Measurements from ENCODE around the gene PHF5A. TPM values are rescaled to one million over a fixed set of nuclear protein-coding genes. Genes with fewer than 3 reads are reported as not detected.

PHF5A gene, protein sequence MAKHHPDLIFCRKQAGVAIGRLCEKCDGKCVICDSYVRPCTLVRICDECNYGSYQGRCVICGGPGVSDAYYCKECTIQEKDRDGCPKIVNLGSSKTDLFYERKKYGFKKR
- polyA plus RNA-seq (2011; rRNA removed) (69.4 and 82.6 TPM in 2 replicates), polyA plus RNA-seq (2017; fragmentation: RNase III; extraction: RNeasy Plus Mini Kit Qiagen cat#74134 plus additional on column Dnase treatment) (78.4 to 86.6 TPM (median 80.1 TPM) in 3 replicates), polyA minus RNA-seq (2011; rRNA and poly(A)+ RNA removed) (31.4 and 38.0 TPM in 2 replicates)
- 66.3 and 69.3 TPM in 2 replicates for polyA plus RNA-seq (2012; cell fraction: cytosol; rRNA removed)
- 17.9 and 41.9 TPM in 2 replicates for polyA plus RNA-seq (2012; cell fraction: nucleus; rRNA removed)

DNA sequence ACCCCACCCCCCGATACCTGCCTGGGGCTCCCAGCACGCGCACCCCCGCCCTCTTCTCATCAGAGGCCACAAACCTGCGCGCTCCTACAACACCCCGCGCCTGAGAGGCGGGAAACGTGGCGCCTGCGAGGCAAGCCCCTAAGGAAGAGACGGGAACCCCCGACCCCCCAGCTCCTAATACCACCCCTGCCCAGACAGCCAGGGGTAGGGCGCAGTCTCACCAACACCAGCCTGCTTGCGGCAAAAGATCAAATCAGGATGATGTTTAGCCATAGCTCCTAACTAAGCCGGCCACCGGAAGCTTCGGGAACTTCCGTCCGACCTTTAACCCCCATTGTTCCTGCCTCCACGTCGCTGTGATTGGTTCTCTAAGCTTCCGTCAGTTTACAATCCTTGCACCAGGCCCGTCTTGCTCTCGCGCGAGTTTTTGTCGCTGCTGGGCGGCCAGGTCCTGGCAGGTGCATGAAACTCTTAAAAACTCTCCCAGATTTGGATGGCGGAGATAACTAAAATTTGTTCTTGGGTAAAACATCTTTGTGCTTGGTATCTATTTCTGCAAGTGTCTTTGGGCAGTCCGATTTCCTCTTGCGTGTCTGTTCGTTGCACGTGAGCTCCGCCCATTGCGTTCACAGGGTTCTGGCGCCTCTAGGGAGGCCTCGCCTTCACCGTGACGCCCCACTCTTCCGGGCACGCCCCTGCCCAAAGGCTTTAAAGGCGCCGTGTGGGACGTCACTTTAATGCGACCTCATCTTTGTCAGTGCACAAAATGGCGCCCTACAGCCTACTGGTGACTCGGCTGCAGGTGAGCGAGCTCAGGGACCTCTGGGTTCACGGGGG is at the start of gene PHF5A, which contains the start of gene ACO2:
Gene PHF5A (minus strand): TSS at position 312 of the 837 bp plus-strand sequence. CDS start 39 bp downstream, at position 273.
Gene ACO2 (plus strand): TSS at position 737 of the 837 bp plus-strand sequence. CDS start 30 bp downstream, at position 767.
- TF ChIP-seq NPAS2 (CRISPR knock-in tag; IDR thresholded peaks at IDR 0.05; ENCODE audit: borderline replicate concordance) (no peak), TP53 (CRISPR knock-in tag; IDR thresholded peaks at IDR 0.05) (no peak), PHF8 (IDR thresholded peaks at IDR 0.05; ENCODE audit: borderline replicate concordance, low read depth) (peak; percentile 56; the same call in 1 of the 2 replicates), CHD2 (IDR thresholded peaks at IDR 0.05; ENCODE audit: low read length, partially characterized antibody) (peak; percentile 81), POLR2A (IDR thresholded peaks at IDR 0.05; ENCODE audit: low read length) (peak; percentile 50), EP300 (IDR thresholded peaks at IDR 0.05) (no peak), BHLHE40 (IDR thresholded peaks at IDR 0.05; ENCODE audit: low read depth, low read length) (peak; percentile 77), RNF2 (IDR thresholded peaks at IDR 0.05; ENCODE audit: borderline replicate concordance, low read depth) (no peak), JUNB (IDR thresholded peaks at IDR 0.05) (no peak), FOSL2 (IDR thresholded peaks at IDR 0.05) (no peak), FOSL2 (CRISPR knock-in tag; IDR thresholded peaks at IDR 0.05) (0 out of 2 replicates have a peak, but pooled peaks have one; percentile 18), JUN (IDR thresholded peaks at IDR 0.05) (peak in 1 of 2 experiments; percentile 42; a peak in 2 of 5 replicates), HEYL (CRISPR knock-in tag; IDR thresholded peaks at IDR 0.05) (no peak), KDM5A (IDR thresholded peaks at IDR 0.05) (peak; percentile 73), FOXS1 (CRISPR knock-in tag; IDR thresholded peaks at IDR 0.05) (no peak), MYC (IDR thresholded peaks at IDR 0.05; ENCODE audit: borderline replicate concordance, low read length) (peak; percentile 62; the same call in 1 of the 2 replicates), ZSCAN20 (CRISPR knock-in tag; IDR thresholded peaks at IDR 0.05) (no peak), NR3C1 (IDR thresholded peaks at IDR 0.05) (no peak), POLR2AphosphoS2 (conservative IDR thresholded peaks at IDR 0.05; ENCODE audit: low read length) (no peak)
- TF ChIP-seq, protein P1, sequence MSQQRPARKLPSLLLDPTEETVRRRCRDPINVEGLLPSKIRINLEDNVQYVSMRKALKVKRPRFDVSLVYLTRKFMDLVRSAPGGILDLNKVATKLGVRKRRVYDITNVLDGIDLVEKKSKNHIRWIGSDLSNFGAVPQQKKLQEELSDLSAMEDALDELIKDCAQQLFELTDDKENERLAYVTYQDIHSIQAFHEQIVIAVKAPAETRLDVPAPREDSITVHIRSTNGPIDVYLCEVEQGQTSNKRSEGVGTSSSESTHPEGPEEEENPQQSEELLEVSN (IDR thresholded peaks at IDR 0.05; ENCODE audit: borderline replicate concordance, low read depth), result peak; percentile 52
- TF ChIP-seq, protein P2, sequence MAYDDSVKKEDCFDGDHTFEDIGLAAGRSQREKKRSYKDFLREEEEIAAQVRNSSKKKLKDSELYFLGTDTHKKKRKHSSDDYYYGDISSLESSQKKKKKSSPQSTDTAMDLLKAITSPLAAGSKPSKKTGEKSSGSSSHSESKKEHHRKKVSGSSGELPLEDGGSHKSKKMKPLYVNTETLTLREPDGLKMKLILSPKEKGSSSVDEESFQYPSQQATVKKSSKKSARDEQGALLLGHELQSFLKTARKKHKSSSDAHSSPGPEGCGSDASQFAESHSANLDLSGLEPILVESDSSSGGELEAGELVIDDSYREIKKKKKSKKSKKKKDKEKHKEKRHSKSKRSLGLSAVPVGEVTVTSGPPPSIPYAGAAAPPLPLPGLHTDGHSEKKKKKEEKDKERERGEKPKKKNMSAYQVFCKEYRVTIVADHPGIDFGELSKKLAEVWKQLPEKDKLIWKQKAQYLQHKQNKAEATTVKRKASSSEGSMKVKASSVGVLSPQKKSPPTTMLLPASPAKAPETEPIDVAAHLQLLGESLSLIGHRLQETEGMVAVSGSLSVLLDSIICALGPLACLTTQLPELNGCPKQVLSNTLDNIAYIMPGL (CRISPR knock-in tag; IDR thresholded peaks at IDR 0.05; ENCODE audit: borderline replicate concordance), result no peak
- TF ChIP-seq, protein P3, sequence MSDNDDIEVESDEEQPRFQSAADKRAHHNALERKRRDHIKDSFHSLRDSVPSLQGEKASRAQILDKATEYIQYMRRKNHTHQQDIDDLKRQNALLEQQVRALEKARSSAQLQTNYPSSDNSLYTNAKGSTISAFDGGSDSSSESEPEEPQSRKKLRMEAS (IDR thresholded peaks at IDR 0.05), result peak; percentile 49
- TF ChIP-seq, protein P4, sequence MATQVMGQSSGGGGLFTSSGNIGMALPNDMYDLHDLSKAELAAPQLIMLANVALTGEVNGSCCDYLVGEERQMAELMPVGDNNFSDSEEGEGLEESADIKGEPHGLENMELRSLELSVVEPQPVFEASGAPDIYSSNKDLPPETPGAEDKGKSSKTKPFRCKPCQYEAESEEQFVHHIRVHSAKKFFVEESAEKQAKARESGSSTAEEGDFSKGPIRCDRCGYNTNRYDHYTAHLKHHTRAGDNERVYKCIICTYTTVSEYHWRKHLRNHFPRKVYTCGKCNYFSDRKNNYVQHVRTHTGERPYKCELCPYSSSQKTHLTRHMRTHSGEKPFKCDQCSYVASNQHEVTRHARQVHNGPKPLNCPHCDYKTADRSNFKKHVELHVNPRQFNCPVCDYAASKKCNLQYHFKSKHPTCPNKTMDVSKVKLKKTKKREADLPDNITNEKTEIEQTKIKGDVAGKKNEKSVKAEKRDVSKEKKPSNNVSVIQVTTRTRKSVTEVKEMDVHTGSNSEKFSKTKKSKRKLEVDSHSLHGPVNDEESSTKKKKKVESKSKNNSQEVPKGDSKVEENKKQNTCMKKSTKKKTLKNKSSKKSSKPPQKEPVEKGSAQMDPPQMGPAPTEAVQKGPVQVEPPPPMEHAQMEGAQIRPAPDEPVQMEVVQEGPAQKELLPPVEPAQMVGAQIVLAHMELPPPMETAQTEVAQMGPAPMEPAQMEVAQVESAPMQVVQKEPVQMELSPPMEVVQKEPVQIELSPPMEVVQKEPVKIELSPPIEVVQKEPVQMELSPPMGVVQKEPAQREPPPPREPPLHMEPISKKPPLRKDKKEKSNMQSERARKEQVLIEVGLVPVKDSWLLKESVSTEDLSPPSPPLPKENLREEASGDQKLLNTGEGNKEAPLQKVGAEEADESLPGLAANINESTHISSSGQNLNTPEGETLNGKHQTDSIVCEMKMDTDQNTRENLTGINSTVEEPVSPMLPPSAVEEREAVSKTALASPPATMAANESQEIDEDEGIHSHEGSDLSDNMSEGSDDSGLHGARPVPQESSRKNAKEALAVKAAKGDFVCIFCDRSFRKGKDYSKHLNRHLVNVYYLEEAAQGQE (IDR thresholded peaks at IDR 0.05), result peak; percentile 77
- TF ChIP-seq, protein P5, sequence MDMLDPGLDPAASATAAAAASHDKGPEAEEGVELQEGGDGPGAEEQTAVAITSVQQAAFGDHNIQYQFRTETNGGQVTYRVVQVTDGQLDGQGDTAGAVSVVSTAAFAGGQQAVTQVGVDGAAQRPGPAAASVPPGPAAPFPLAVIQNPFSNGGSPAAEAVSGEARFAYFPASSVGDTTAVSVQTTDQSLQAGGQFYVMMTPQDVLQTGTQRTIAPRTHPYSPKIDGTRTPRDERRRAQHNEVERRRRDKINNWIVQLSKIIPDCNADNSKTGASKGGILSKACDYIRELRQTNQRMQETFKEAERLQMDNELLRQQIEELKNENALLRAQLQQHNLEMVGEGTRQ (IDR thresholded peaks at IDR 0.05), result no peak
- TF ChIP-seq, protein P6, sequence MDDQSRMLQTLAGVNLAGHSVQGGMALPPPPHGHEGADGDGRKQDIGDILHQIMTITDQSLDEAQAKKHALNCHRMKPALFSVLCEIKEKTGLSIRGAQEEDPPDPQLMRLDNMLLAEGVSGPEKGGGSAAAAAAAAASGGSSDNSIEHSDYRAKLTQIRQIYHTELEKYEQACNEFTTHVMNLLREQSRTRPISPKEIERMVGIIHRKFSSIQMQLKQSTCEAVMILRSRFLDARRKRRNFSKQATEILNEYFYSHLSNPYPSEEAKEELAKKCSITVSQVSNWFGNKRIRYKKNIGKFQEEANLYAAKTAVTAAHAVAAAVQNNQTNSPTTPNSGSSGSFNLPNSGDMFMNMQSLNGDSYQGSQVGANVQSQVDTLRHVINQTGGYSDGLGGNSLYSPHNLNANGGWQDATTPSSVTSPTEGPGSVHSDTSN (IDR thresholded peaks at IDR 0.05), result 0 out of 2 replicates have a peak, but pooled peaks have one; percentile 20
- ATAC-seq (peak; percentile 96), FAIRE-seq (no peak), DNase-seq (ENCODE audit: low read depth in 1 of 2, low spot score in 1 of 2) (peak; percentile 92 to 96)
- Histone ChIP-seq H3K4me3 (peak within 1 kb of the TSS; percentile 74), H3K9me3 (no peaks in the 10 kb centered on the region), H3K4me2 (peak within 1 kb of the TSS; percentile 99), H3K4me1 (peaks cover 15% of the 10 kb centered on the region), H3K27ac (peak within 1 kb of the TSS; percentile 93 to 95)
- under 1% methylated on average over 22 of the region's 51 CpGs for WGBS (ENCODE audit: missing lambda C conversion rate)
- POLR2A ChIA-PET, result interaction anchor here (0.7 to 1.8 kb wide), 12 partner anchors 9 to 221 kb away, joined by 3 to 41 read pairs (median 4); partner anchors contain the start of gene TOB2
- CTCF ChIA-PET, result interaction anchor here (0.8 to 2.6 kb wide), 7 partner anchors 8 to 65 kb away, joined by 3 to 23 read pairs (median 3); no protein-coding TSS in a partner anchor

Measured in A549 (cell line).